Measurements from ENCODE around the gene PRKCH. TPM values are rescaled to one million over a fixed set of nuclear protein-coding genes. Genes with fewer than 3 reads are reported as not detected.
A peak's percentile ranks its signal among the peaks of the same experiment; 100 is the strongest.

Gene PRKCH
- total and polyA plus RNA-seq, 10 of the 15 experiments (the other 5 are each of a cell fraction or from before 2014, with no cell fraction given), result 10.7 to 140 (median 33.2) TPM

- no peak for TF ChIP-seq CEBPZ (IDR thresholded peaks at IDR 0.05; ENCODE audit: low read depth, low read length)
- TF ChIP-seq, protein P1, sequence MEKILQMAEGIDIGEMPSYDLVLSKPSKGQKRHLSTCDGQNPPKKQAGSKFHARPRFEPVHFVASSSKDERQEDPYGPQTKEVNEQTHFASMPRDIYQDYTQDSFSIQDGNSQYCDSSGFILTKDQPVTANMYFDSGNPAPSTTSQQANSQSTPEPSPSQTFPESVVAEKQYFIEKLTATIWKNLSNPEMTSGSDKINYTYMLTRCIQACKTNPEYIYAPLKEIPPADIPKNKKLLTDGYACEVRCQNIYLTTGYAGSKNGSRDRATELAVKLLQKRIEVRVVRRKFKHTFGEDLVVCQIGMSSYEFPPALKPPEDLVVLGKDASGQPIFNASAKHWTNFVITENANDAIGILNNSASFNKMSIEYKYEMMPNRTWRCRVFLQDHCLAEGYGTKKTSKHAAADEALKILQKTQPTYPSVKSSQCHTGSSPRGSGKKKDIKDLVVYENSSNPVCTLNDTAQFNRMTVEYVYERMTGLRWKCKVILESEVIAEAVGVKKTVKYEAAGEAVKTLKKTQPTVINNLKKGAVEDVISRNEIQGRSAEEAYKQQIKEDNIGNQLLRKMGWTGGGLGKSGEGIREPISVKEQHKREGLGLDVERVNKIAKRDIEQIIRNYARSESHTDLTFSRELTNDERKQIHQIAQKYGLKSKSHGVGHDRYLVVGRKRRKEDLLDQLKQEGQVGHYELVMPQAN (conservative IDR thresholded peaks at IDR 0.05), result no peak
- peak; percentile 37 for TF ChIP-seq MTA2 (IDR thresholded peaks at IDR 0.05; ENCODE audit: low read depth)
- TF ChIP-seq POLR2A (IDR thresholded peaks at IDR 0.05; ENCODE audit: low read depth, low read length), result no peak
- TF ChIP-seq JUND (IDR thresholded peaks at IDR 0.05; ENCODE audit: low read depth, low read length), result no peak
- TF ChIP-seq NRF1 (conservative IDR thresholded peaks at IDR 0.05; ENCODE audit: low read depth, low read length), result no peak
- TF ChIP-seq MLLT1 (IDR thresholded peaks at IDR 0.05), result peak; percentile 49; the same call in 1 of the 2 replicates
- no peak for TF ChIP-seq CREB1 (IDR thresholded peaks at IDR 0.05; ENCODE audit: low read depth)
- TF ChIP-seq STAT1 (conservative IDR thresholded peaks at IDR 0.05), result no peak
- TF ChIP-seq ZNF687 (IDR thresholded peaks at IDR 0.05), result no peak
- TF ChIP-seq MEF2A (IDR thresholded peaks at IDR 0.05; ENCODE audit: insufficient read depth, low read depth, low read length), result no peak
- TF ChIP-seq RUNX3 (IDR thresholded peaks at IDR 0.05; ENCODE audit: low read length), result peak; percentile 72
Observed at GRCh38 chr14:61456720-61457119, 135.3 kb downstream of the PRKCH start (continued).

Measured in GM12878 (cell line).